Activated CD4-positive, alpha-beta T cell treated with anti-CD3 and anti-CD28 coated beads, Interleukin-2, amount 50 U/mL, for 24 hours (primary cell): Measurements from ENCODE around the gene DSE.

Source experiments
- DNase-seq, 2 donors: peaks; one replicate each; pipeline ENCODE4 v3.0.0-alpha.2; 2020; ENCODE audit warnings: low read depth in 1 of 2, low spot score in 1 of 2

Gene DSE

DNA sequence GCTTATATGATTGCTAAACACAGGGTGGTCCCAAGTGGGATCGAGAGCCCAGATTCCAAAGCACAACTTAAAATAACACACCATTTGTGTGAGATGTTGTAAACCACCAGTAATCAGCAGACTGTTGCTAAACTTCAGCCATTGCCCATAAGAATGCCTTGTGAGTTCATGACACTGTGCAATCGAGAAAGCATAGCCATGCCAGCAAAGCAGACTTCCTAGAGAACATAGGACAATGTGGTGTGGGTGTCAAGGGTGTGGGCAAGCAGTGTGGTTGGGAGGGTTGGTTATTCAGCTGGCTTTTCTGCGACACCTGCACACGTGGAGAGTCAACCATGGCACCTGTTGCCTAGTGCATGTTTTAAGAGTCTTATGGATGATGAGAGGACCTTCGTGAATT, 74.4 kb downstream of the DSE start:
- no peak for DNase-seq

DNA sequence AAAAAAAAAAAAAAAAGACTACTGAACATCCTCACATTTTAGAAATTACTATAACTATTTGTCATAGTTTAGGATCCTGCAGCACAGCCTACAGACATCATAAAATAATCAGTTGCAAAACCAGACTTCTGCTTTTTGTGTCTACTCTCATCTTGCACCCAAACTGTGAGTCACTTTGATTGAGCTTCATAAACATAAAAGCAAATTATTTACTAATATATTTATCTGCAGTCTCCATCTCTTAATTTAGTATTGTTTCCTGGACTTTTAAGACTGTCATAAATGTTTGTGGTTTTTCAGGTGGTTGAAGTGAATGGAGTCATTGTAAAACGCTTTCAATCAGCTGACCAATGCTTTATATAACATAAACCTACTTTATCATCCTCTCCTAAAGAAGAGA, 75.7 kb downstream of the DSE start:
- DNase-seq: no peak

DNA sequence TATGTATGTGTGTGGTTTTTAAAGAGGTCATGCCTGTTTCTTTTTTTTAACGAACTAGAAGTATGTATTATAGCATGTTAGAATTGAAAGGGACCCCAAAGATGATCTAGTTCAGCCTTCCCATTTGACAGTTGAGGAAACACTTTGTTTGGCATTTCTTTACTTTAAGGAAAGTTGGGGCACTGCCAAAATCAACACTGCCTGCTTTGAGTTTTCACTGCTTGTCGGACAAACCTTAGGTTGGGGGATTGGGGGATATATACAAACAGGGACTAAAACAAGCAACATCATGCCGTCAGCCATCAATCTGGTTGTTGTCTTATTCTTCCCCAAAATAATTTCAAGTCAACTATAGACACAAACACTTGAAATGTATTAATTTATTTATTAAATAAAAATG, 76.3 kb downstream of the DSE start:
- DNase-seq: no peak

DNA sequence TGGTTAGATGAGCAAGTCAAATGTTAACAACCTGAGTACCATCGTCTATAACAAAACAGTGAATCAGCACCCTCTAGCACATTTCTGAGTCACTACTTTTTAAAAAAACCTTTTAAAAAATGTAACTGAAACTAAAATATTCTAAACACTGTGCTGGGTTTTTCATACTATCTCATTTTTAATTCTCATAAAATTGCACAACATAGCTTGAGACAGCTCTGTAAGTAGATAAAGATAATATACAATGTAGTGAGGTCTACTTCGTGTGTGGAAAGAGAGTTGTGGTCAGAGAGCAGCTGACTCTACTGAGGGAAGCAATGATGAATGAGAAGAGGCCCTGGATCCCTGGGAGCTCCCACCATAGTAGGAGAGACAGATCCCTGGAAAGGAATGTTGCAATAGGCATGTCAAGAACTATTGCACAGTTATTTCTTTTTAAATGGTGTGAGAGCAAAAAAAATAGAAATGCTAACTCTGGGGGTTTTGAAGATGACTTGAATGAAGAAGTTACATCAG, 76.8 kb downstream of the DSE start:
- no peak for DNase-seq

DNA sequence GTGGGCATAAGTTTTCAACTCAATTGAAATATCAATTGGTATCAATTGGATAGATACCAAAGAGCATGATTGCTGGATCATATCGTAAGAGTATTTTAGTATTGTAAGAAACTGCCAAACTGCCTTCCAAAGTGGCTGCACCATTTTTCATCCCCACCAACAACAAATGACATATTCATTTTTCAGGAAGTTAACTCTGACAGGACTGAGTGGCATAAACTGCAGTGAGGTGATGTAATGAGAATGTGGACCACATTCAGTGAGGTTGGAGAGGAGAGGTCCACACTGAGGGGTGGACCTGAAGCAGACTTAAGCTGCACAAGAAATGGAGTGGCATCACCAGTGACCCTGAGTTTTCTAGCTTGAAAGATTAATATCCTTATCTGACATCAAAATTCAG, 78.8 kb downstream of the DSE start:
- DNase-seq: no peak

DNA sequence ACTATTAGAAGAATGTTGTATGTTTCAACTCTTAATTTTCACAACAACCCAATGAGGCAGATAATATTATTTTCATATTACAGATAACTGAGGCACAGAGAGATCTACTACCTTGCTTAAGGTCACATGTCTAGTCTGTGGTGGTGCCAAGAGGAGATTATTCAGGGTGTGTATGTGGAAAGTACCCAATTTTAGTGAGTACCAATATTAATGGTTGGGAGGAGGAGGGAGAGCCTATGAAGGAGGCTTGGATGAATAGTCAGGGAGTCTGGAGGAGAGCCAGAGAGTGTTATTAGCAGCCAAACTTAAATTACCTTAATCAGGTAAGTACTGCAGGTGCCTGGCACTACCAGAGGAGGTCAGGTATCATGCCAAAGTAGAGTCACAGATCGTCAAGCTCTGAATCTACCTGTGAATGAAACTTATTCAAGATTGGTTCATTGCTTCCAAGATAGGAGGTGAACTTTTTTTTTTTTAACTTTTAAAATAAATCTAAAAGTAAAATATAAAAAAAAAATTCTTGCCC, 79.5 kb downstream of the DSE start:
- DNase-seq: no peak

DNA sequence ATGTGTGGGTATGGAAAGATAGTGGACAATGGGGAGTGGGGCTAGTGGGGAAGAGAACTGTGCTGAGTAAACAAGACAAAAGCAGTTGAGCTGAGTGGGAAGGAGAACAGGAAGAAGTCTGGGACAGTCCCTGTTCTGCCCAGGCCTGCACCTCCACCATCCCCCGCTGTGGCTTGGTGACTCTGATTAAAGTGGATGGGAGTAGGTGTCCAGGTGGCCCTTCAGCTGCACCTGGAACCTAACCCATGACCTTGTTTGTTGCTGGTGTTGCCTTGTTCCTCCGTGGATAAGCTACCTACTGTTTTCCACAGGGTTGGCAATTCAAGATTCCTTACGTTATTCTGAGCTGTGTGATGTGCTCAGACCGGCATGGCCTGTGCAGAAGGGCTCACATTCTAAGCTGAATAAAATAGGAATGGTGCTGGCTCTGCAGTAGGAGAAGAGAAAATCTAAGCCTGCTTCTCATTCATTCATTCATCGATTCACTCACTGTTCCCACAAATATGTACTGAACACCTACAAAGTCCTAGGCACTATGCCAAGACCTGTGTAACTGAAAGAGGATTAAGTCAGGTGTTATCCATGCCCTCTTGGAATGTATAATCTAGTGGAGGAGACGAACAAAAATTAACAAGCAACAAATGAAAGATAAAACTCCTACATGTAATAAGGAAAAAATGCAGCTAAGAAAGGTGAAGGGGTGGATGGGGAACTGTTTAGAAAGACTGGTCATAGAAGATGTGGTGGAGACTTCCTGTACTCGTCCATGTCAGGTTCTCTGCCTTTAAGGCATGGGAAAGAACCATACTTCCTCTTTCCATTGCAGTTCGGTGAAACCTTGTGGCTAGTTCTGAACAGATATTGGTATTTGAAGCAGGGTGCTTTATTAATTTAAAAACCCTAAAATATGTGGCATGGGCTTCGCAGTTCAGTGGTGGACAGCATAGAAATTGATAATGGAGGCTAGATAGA, 80.3 kb downstream of the DSE start:
- DNase-seq: no peak

DNA sequence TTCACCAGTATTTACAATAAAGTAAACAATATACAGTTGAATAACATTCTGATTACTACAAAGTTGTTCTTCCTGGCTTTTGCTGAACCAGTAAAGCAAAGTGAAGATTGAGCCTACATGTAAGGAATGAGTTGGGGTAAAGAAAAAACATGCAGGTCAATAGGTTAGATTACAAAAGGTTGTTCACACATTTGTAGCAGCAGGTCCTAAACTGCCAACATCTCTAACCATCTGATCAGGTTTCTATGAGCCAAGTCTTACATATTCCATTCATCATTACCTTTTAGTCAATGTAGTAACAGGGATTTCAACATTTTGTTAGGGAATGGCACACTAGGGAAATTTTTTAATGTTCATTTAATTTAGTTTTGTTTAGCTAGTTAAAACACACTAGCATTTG, 81.2 kb downstream of the DSE start:
- no peak for DNase-seq

DNA sequence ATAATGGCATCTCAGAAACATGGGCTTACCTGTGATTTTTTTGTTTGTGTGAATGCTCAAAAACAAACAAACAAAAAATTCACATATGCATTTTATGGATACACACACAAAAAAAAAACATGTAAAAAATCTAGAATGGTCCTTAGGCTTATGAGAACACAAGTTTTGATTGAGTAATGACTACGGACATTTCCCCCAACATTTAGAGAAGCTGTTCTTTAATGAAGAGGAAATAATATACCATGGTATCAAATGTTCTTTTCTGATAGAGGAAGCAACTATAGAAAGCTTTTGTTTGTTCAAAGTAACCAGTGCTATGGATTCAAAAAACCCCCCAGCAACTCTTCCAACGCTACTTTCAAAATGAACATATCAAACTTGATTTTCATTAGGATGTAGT, 81.8 kb downstream of the DSE start:
- no peak for DNase-seq

DNA sequence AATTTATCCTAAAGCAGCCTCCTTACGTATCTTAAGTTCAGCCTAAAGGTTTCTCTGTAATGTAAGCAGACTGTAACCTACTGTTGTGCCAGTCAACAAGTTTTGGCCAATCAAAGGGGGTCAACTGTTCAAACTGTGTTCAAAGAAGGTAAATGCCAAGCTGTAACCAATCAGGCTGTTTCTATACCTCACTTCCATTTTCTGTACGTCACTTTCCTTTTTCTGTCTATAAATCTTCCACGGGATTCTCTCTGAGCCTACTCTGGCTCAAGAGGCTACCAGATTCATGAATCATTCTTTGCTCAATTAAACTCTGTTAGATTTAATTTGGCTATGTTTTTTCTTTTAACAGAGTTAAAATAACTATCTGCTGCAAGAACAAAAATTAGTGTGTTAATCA, 85.4 kb downstream of the DSE start:
- DNase-seq: no peak

DNA sequence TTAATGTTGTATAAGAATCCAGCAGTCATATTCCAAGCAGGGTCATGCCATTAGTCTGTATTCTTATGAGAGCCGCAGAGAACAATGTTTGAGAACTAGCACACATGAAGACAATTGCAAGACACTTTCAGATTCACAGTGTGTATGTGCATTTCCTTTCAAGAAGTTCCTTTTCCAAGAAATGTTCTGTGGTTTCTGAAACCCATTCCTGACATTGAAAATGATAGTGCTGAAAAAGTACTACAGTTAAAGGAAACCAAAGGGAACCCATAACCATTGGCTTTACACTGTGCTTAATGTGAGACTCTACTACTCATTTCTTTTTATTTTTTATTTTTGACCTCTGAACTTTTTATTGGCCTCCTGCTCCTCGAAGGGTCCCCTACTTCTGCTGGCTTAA, 86.2 kb downstream of the DSE start:
- DNase-seq: no peak

DNA sequence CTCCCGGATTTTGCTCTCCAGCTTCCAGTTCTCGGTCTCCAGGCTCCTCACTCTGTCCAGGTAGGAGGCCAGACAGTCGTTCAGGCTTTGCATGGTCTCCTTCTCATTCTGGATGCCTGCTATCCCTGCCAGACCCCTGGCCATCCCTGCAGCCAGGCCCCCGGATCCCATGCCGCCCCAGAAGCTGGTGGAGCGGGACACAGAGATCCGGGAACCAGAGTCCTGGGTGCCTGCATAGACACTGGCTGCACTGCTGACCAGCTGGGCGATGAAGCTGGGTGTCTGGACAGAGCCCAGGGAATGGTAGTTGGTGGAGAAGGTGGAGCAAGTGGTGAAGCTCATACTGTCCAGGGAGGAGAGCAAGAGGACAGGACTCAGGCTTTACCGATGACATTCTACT, 87.5 kb downstream of the DSE start:
- no peak for DNase-seq

DNA sequence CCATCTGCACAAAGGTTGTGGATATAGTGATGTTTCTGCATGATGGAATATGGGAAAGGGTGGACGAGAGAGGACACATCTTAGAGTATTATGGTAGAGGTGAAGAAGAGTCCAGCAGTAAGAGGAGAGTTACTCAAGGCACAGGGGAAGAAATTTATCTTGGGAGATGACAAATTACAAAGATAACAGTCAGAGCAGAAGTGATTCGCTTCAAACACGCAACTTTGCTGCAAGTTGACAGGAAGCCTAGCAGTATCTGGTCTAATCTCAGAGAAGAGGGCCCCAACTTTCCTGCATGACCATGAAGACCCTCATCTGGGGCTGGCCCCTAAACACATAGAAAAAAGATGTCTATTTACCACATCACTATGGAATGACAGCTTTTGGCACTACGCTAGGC, 89.2 kb downstream of the DSE start:
- no peak for DNase-seq

DNA sequence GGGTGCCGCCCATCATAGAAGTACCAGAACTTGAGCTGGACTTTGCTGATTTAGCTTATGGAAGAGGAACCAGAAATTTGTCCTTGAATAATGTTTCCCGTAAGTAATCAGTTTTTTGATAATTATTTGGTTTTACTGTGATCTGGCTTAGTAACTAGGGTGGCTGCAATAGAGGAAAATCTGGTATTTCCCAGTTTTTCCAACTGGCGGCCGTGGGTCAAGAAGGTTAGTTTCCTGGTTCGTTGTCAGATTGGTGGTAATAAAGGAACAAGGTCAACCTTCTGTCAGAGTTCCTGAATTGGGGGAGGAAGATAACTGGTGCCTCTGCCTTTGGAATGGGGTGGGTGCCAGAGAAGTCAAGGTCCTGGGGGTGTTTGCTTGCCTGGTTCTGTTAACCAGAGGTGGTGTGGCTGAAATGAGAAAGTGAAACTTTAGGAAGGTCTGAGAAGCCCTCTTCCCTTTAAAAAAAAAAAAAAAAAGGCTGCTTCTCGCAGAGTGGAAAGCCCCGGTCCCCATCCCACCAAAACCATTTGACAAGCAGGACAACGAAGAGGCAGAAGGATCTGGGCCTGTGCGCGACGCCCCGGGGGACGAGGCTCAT, 90.7 kb downstream of the DSE start, which contains the start of gene CALHM6:
Gene CALHM6, plus strand, starts transcription at position 45 of the 601 bp plus-strand sequence. Its CDS starts 555 bp downstream, at position 600.
- DNase-seq: no peak

DNA sequence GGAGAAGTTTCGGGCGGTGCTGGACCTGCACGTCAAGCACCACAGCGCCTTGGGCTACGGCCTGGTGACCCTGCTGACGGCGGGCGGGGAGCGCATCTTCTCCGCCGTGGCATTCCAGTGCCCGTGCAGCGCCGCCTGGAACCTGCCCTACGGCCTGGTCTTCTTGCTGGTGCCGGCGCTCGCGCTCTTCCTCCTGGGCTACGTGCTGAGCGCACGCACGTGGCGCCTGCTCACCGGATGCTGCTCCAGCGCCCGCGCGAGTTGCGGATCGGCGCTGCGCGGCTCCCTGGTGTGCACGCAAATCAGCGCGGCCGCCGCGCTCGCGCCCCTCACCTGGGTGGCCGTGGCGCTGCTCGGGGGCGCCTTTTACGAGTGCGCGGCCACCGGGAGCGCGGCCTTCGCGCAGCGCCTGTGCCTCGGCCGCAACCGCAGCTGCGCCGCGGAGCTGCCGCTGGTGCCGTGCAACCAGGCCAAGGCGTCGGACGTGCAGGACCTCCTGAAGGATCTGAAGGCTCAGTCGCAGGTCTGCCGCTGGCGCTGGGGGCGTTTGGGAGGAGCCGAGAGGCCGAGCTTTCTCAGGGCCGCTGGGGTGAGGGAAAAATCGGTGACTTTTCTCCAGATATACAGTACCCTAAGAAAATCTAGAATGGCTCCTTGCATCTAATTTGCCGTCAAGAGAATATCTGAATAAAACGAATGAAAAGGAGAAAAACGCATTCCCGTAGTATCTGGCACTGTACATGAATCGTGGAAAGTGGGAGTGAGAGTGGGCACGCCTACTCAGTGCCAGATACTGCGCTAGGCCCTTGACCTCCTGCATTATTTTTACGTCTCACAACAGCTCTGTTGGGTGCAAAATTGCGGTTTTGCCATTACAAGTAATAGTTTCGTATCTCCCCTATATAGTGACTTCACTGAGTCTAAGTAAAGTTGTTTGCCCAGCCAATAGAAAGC, 91.5 kb downstream of the DSE start:
- no peak for DNase-seq

DNA sequence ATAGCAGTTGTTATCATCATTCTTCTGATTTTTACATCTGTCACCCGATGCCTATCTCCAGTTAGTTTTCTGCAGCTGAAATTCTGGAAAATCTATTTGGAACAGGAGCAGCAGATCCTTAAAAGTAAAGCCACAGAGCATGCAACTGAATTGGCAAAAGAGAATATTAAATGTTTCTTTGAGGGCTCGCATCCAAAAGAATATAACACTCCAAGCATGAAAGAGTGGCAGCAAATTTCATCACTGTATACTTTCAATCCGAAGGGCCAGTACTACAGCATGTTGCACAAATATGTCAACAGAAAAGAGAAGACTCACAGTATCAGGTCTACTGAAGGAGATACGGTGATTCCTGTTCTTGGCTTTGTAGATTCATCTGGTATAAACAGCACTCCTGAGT, 92.6 kb downstream of the DSE start:
- DNase-seq: no peak

DNA sequence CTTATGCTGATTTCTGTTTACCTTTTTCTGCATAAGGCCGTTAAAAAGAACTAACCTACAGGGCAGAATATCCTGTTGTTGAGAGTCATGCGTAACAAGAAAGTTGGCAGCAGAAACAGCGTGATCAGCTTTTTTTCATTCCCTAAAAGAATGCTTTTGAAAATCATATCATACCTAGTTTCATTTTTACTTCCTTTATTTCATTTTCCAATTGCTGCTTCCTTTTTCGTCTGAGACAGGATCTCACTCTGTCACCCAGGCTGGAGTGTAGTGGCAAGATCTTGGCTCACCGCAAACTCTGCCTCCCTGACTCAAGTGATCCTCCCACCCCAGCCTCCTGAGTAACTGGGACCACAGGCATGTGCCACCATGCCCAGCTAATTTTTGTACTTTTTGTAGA, 94.5 kb downstream of the DSE start:
- DNase-seq: no peak

DNA sequence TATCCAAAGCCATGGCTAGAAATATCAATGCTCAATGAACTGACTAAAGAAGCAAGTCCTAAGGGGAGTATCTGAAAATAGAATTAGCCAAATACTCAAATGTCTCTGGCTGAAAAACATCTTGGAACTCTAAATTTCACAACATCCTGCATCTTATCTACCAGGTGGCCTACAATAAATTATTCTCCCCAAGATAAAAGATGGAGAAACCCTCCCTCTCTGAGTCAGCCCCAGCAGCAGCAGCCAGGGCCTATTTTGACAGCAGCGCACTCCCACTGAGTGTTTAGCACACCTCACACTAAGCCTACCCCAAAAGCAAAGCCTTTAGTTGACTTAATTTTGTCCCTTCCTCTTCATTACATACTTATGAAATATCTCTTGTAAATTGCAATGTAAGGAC, 96.3 kb downstream of the DSE start:
- DNase-seq: no peak

DNA sequence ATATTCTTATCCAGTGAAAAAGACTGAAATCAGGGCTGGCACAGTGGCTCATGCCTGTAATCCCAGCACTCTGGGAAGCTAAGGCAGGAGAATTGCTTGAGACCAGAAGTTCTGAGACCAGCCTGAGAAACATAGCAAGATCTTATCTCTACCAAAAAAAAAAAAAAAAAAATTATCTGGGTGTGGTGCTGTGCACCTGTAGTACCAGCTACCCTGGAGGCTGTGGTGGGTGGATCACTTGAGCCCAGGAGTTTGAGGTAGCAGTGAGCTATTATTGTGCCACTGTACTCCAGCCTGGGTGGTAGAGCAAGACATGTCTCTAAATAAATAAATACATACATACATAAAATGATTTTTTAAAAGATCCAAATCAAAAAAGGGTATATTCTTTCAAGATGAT, 96.8 kb downstream of the DSE start:
- no peak for DNase-seq

DNA sequence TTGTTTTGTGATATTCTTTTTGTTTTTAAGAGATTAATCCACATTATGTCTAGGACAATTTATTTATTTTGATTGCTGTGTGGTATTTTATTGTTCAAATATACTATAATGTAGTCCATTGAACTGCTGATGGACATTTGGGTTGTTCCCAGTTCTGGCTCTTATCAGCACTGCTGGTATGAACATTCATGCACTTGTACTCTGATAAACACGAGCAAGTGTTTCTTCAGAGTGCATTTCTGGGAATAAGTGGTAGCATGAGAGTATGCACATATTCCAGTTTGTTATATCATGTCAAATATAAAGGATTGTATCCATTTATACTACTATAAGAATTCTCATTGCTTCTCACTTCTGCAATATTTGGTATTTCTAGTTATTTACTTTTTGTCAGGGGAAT, 97.5 kb downstream of the DSE start:
- DNase-seq: no peak

DNA sequence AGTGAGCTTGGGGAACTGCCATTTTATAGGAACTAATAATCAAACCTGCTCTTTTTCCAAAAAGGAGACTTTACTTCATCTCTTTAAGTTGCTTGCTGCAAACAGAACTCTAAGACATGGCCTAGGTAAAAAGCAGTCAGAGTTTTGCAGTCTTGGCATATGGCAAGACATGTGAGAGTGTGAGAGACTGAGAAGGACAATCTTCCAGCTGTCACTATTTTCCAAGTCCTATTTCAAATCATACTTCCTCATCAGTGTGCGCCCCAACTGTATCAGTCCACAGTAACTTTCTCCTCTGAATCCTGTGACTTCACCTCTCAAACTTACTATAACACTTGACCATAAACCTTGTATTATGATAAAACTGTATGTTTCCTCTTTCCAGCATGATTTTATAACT, 100.8 kb downstream of the DSE start:
- DNase-seq: no peak
